HCT116 (cell line): Measurements from ENCODE around the gene AKAP14. TPM values are rescaled to one million over a fixed set of nuclear protein-coding genes. Genes with fewer than 3 reads are reported as not detected.

Experiments
- ATAC-seq: fragments of 200-7000 bp; cut with Tn5 transposase; 2 replicates; pipeline ENCODE4 v1.9.1; 2020; ENCODE audit warnings: mild to moderate bottlenecking, moderate library complexity
- BruUV-seq: library from RNA; stranded (reverse); fragments of 400-500 nt; replicated peaks from 2 replicates; lab custom pipeline; 2021; lab: Mats Ljungman, UMichigan
- CTCF ChIA-PET: fragments of 300-600 bp; sonication (Branson Sonifier 250); formaldehyde crosslinking; loops from one replicate; lab custom pipeline; 2021; ENCODE audit warnings: antibody characterized with exemption; lab: Charles Lee
- POLR2A ChIA-PET: fragments of 300-600, 350-600 bp; sonication (Branson Sonifier 250); formaldehyde crosslinking; loops from one replicate; lab custom pipeline; 2021; ENCODE audit warnings: antibody characterized with exemption; lab: Charles Lee
- RAD21 ChIA-PET, 2 experiments: fragments of 300-600 bp; sonication (Branson Sonifier 250); formaldehyde crosslinking; loops; one replicate each; lab custom pipeline; 2023; ENCODE audit warnings: low total read pairs in 2 of 2; ENCODE audit not compliant: uncharacterized antibody in 2 of 2, unreplicated experiment in 2 of 2, low non-redundant PET in 1 of 2; lab: Charles Lee
- DNase-seq: peaks from one replicate; pipeline ENCODE4 v3.0.0-alpha.2; 2010; ENCODE audit warnings: low read depth, low spot score
- H2AFZ ChIP-seq: fragments of 200-600 bp; shearing (Covaris generic), sonication (generic); 2 replicates; pipeline ENCODE4 v1.6.1; 2017; ENCODE audit warnings: low read depth, mixed run types, mixed read lengths, antibody characterized with exemption, low read length; ENCODE audit not compliant: poor library complexity, severe bottlenecking
- H3K27ac ChIP-seq: 2 replicates; pipeline ENCODE4 v1.5.1; 2012; ENCODE audit warnings: low read depth, low read length
- H3K27me3 ChIP-seq: fragments of 200-600 bp; sonication (generic); 2 replicates; pipeline ENCODE4 v1.6.1; 2016; ENCODE audit warnings: mixed run types, low read length, mixed read lengths; ENCODE audit not compliant: insufficient read depth
- H3K36me3 ChIP-seq, 2 experiments: fragments of 200-500 bp in 1 of 2; fragments of 200-600 bp in 1 of 2; sonication (Bioruptor generic) in 1 of 2; sonication (generic) in 1 of 2; 2 replicates each; pipeline versions ENCODE4 v1.5.1 to v1.6.1; 2014 to 2016; ENCODE audit warnings: low read length in 2 of 2, inconsistent platforms in 1 of 2, mixed read lengths in 1 of 2, mixed run types in 1 of 2; ENCODE audit not compliant: insufficient read depth in 2 of 2, control insufficient read depth in 1 of 2
- H3K4me1 ChIP-seq, 2 experiments: fragments of 200-600 bp in 1 of 2; sonication (generic) in 1 of 2; 2 replicates each; pipeline versions ENCODE4 v1.5.1 to v1.6.1; 2012 to 2017; ENCODE audit warnings: low read length in 2 of 2, inconsistent platforms in 1 of 2, mild to moderate bottlenecking in 1 of 2, mixed read lengths in 1 of 2, mixed run types in 1 of 2, moderate library complexity in 1 of 2; ENCODE audit not compliant: insufficient read depth in 2 of 2, control insufficient read depth in 1 of 2
- H3K4me2 ChIP-seq: fragments of 200-600 bp; sonication (generic); 2 replicates; pipeline ENCODE4 v1.6.1; 2017; ENCODE audit warnings: mixed run types, low read length, mixed read lengths
- H3K4me3 ChIP-seq, 2 experiments: fragments of 200-600 bp in 1 of 2; sonication (generic) in 1 of 2; replicated peaks in 1 of 2; 2 replicates each; pipeline ENCODE4 v1.5.1; 2011 to 2016; ENCODE audit warnings: low read length in 2 of 2, control low read depth in 1 of 2, low read depth in 1 of 2, mild to moderate bottlenecking in 1 of 2, mixed read lengths in 1 of 2, mixed run types in 1 of 2
- H3K79me2 ChIP-seq: fragments of 200-600 bp; sonication (generic); 2 replicates; pipeline ENCODE4 v1.6.1; 2017; ENCODE audit warnings: mild to moderate bottlenecking, mixed run types, low read length, moderate library complexity, mixed read lengths; ENCODE audit not compliant: insufficient read depth
- H3K9ac ChIP-seq: fragments of 200-600 bp; sonication (generic); 2 replicates; pipeline ENCODE4 v1.6.1; 2016; ENCODE audit warnings: low read length, mixed read lengths
- H3K9me2 ChIP-seq: fragments of 200-600 bp; sonication (generic), shearing (Covaris generic); 2 replicates; pipeline ENCODE4 v1.6.1; 2017; ENCODE audit warnings: mixed run types, mild to moderate bottlenecking, moderate library complexity; ENCODE audit not compliant: insufficient read depth
- H3K9me3 ChIP-seq, 2 experiments: fragments of 200-500 bp in 1 of 2; fragments of 200-600 bp in 1 of 2; sonication (Bioruptor generic) in 1 of 2; sonication (generic) in 1 of 2; 2 replicates each; pipeline ENCODE4 v1.6.1; 2014 to 2017; ENCODE audit warnings: low read length in 2 of 2, mixed read lengths in 2 of 2, inconsistent platforms in 1 of 2, low read depth in 1 of 2, mild to moderate bottlenecking in 1 of 2, mixed run types in 1 of 2, moderate library complexity in 1 of 2; ENCODE audit not compliant: control insufficient read depth in 1 of 2, insufficient read depth in 1 of 2
- H4K20me1 ChIP-seq: fragments of 200-600 bp; sonication (generic), shearing (Covaris generic); 2 replicates; pipeline ENCODE4 v1.6.1; 2017; ENCODE audit warnings: mixed run types, mild to moderate bottlenecking, moderate library complexity; ENCODE audit not compliant: insufficient read depth
- CEBPB ChIP-seq: IDR thresholded peaks from 2 replicates; pipeline ENCODE4 v1.6.1; 2012; ENCODE audit warnings: low read depth
- ELF1 ChIP-seq: IDR thresholded peaks from 2 replicates; pipeline ENCODE4 v1.6.1; 2012; ENCODE audit warnings: low read depth, borderline replicate concordance
- JUND ChIP-seq: IDR thresholded peaks from 2 replicates; pipeline ENCODE4 v1.6.1; 2012
- POLR2A ChIP-seq: IDR thresholded peaks from 2 replicates; pipeline ENCODE4 v1.7.0; 2011; ENCODE audit warnings: borderline replicate concordance; ENCODE audit not compliant: insufficient read depth, insufficient read length; ENCODE audit errors: extremely low read depth
- POLR2AphosphoS5 ChIP-seq: IDR thresholded peaks from 2 replicates; pipeline ENCODE4 v1.6.1; 2011; ENCODE audit warnings: mild to moderate bottlenecking, low read depth, low read length, moderate library complexity
- RAD21 ChIP-seq: IDR thresholded peaks from 2 replicates; pipeline ENCODE4 v1.6.1; 2012; ENCODE audit warnings: low read depth, mild to moderate bottlenecking
- SRF ChIP-seq: IDR thresholded peaks from 2 replicates; pipeline ENCODE4 v1.6.1; 2012; ENCODE audit warnings: low read depth
- ZNF274 ChIP-seq: fragments of 200-500 bp; sonication (Bioruptor generic); IDR thresholded peaks from 2 replicates; pipeline ENCODE4 v1.6.1; 2014; ENCODE audit warnings: mild to moderate bottlenecking, low read depth, low read length, inconsistent platforms
- intact Hi-C: fragments of 100-400 bp; cut with micrococcal nuclease; formaldehyde crosslinking; loops from 2 replicates; pipeline ENCODE4 v1.10.0; 2022
- total RNA-seq: library from RNA; stranded (reverse); gene quantifications from one replicate; pipeline ENCODE4 v1.2.1, GENCODE V29; 2021; ENCODE audit not compliant: unreplicated experiment
- TF ChIP-seq, protein P1 (sequence below), 3 experiments: fragments of 200-600 bp in 1 of 3; sonication (generic) in 1 of 3; IDR thresholded peaks in 2 of 3; conservative IDR thresholded peaks in 1 of 3; 2 replicates each; pipeline ENCODE4 v1.5.1; 2012 to 2017; ENCODE audit warnings: low read depth in 2 of 3, low read length in 2 of 3, antibody characterized with exemption in 1 of 3, borderline replicate concordance in 1 of 3, control low read depth in 1 of 3, mild to moderate bottlenecking in 1 of 3, mixed read lengths in 1 of 3, mixed run types in 1 of 3, moderate library complexity in 1 of 3; ENCODE audit not compliant: insufficient read depth in 1 of 3
- TF ChIP-seq, protein P2 (sequence below): IDR thresholded peaks from 2 replicates; pipeline ENCODE4 v1.6.1; 2012; ENCODE audit warnings: low read depth
- TF ChIP-seq, protein P3 (sequence below): IDR thresholded peaks from 2 replicates; pipeline ENCODE4 v1.6.1; 2012
- TF ChIP-seq, protein P4 (sequence below): IDR thresholded peaks from 2 replicates; pipeline ENCODE4 v1.6.1; 2011; ENCODE audit warnings: mild to moderate bottlenecking, low read length, moderate library complexity; ENCODE audit not compliant: insufficient replicate concordance; ENCODE audit errors: extremely low read depth

Gene AKAP14
- total RNA-seq, 1 experiment from 2014 or later, result not detected

DNA sequence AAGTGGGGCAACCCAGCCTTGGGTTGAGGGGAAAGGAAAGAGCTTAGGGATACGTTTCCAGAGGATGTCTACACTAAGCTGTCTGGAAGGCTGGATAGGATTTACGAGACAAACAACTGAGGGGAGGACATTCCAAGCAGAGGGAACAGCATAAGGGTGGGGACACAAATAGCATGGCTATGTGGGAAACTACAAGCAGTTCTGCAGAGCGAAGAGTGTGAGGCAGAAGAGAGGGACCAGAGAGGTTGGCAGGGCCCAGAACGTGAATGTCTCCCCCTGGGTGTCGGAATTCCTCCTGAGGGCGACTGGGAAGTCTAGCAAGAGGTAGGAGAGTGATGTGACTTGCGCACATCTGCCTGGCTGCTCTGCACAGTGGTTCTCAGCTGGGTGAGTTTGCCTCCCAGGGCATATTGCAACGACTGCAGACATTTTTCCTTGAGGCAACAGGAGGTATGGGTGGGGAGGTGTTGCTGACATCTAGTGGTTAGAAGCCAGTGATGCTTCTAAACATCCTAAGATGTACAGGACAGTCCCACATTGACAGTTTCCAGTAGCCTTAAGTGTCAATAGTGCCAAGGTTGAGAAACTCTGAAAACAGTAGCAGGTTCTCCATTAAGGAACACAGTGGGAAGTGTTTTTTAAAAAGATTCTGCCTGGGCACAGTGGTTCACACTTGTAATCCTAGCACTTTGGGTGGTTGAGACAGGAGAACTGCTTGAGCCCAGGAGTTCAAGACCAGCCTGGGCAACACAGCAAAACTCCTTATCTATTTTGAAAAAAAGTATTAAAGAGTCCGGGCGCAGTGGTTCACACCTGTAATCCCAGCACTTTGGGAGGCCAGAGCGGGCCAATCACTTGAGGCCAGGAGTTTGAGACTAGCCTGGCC is 14.9 kb upstream of the AKAP14 start:
- CTCF ChIA-PET, result no interaction called here
- intact Hi-C loops, result loop anchor here (5.0 kb wide), 1 partner anchor 363 kb away; no protein-coding TSS in a partner anchor
- POLR2A ChIA-PET, result no interaction called here

More for the DNA sequence above, 14.9 kb upstream of the AKAP14 start:
- H4K20me1 ChIP-seq, result no peaks in the 10 kb centered on the region
- H3K9me3 ChIP-seq, result no peaks in the 10 kb centered on the region
- H3K4me3 ChIP-seq, result no peak overlapping the region
- TF ChIP-seq ZNF274 (no peak), ELF1 (no peak), POLR2A (no peak), JUND (no peak), CEBPB (no peak), SRF (no peak), POLR2AphosphoS5 (peak; percentile 31; the same call in 1 of the 2 replicates), RAD21 (peak; percentile 56)
- TF ChIP-seq, protein P1, sequence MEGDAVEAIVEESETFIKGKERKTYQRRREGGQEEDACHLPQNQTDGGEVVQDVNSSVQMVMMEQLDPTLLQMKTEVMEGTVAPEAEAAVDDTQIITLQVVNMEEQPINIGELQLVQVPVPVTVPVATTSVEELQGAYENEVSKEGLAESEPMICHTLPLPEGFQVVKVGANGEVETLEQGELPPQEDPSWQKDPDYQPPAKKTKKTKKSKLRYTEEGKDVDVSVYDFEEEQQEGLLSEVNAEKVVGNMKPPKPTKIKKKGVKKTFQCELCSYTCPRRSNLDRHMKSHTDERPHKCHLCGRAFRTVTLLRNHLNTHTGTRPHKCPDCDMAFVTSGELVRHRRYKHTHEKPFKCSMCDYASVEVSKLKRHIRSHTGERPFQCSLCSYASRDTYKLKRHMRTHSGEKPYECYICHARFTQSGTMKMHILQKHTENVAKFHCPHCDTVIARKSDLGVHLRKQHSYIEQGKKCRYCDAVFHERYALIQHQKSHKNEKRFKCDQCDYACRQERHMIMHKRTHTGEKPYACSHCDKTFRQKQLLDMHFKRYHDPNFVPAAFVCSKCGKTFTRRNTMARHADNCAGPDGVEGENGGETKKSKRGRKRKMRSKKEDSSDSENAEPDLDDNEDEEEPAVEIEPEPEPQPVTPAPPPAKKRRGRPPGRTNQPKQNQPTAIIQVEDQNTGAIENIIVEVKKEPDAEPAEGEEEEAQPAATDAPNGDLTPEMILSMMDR (IDR thresholded peaks at IDR 0.05 in 2 of 3, conservative IDR thresholded peaks at IDR 0.05 in 1 of 3; ENCODE audit: borderline replicate concordance in 1 of 3, insufficient read depth in 1 of 3, low read depth in 2 of 3, low read length in 2 of 3), result peak; percentile 25 to 70 (median 57); a peak in 5 of 6 replicates
- TF ChIP-seq, protein P2, sequence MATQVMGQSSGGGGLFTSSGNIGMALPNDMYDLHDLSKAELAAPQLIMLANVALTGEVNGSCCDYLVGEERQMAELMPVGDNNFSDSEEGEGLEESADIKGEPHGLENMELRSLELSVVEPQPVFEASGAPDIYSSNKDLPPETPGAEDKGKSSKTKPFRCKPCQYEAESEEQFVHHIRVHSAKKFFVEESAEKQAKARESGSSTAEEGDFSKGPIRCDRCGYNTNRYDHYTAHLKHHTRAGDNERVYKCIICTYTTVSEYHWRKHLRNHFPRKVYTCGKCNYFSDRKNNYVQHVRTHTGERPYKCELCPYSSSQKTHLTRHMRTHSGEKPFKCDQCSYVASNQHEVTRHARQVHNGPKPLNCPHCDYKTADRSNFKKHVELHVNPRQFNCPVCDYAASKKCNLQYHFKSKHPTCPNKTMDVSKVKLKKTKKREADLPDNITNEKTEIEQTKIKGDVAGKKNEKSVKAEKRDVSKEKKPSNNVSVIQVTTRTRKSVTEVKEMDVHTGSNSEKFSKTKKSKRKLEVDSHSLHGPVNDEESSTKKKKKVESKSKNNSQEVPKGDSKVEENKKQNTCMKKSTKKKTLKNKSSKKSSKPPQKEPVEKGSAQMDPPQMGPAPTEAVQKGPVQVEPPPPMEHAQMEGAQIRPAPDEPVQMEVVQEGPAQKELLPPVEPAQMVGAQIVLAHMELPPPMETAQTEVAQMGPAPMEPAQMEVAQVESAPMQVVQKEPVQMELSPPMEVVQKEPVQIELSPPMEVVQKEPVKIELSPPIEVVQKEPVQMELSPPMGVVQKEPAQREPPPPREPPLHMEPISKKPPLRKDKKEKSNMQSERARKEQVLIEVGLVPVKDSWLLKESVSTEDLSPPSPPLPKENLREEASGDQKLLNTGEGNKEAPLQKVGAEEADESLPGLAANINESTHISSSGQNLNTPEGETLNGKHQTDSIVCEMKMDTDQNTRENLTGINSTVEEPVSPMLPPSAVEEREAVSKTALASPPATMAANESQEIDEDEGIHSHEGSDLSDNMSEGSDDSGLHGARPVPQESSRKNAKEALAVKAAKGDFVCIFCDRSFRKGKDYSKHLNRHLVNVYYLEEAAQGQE, result no peak
- TF ChIP-seq, protein P3, sequence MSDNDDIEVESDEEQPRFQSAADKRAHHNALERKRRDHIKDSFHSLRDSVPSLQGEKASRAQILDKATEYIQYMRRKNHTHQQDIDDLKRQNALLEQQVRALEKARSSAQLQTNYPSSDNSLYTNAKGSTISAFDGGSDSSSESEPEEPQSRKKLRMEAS, result no peak
- TF ChIP-seq, protein P4, sequence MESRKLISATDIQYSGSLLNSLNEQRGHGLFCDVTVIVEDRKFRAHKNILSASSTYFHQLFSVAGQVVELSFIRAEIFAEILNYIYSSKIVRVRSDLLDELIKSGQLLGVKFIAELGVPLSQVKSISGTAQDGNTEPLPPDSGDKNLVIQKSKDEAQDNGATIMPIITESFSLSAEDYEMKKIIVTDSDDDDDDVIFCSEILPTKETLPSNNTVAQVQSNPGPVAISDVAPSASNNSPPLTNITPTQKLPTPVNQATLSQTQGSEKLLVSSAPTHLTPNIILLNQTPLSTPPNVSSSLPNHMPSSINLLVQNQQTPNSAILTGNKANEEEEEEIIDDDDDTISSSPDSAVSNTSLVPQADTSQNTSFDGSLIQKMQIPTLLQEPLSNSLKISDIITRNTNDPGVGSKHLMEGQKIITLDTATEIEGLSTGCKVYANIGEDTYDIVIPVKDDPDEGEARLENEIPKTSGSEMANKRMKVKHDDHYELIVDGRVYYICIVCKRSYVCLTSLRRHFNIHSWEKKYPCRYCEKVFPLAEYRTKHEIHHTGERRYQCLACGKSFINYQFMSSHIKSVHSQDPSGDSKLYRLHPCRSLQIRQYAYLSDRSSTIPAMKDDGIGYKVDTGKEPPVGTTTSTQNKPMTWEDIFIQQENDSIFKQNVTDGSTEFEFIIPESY, result no peak
- H3K4me1 ChIP-seq, result no peaks in the 10 kb centered on the region
- no peaks in the 10 kb centered on the region for H3K27me3 ChIP-seq
- ATAC-seq (peak; percentile 94), DNase-seq (peak; percentile 23)
- H3K36me3 ChIP-seq, result peaks cover 3 to 4% of the 10 kb centered on the region in 2 experiments; a peak in 2 of 4 replicates
- H3K27ac ChIP-seq, result no peak overlapping the region
- BruUV-seq, result no TSS peak
- RAD21 ChIA-PET, result no interaction called here
- H3K9ac ChIP-seq, result no peak overlapping the region
- no peaks in the 10 kb centered on the region for H3K9me2 ChIP-seq
- H3K79me2 ChIP-seq, result peaks cover 4% of the 10 kb centered on the region; the same call in 1 of the 2 replicates
- H2AFZ ChIP-seq, result no peak overlapping the region
- no peak overlapping the region for H3K4me2 ChIP-seq
